HepG2 (cell line): Measurements from ENCODE around the gene KRTCAP2. TPM values are rescaled to one million over a fixed set of nuclear protein-coding genes. Genes with fewer than 3 reads are reported as not detected.
"Not testable (repeated sequence)": the region's sequence is repeated elsewhere in the genome, so short reads cannot be mapped to it uniquely, and the experiment has no call there.

Experiments
- ATAC-seq: fragments of 200-7000 bp; cut with Tn5 transposase; 3 replicates; pipeline ENCODE4 v1.9.1; 2020; ENCODE audit warnings: mild to moderate bottlenecking, moderate library complexity
- BruUV-seq: library from RNA; stranded (reverse); fragments of 400-500 nt; replicated peaks from 2 replicates; lab custom pipeline; 2021; lab: Mats Ljungman, UMichigan
- CTCF ChIA-PET: fragments of 300-600 bp; formaldehyde crosslinking; extraction: SDS; loops from one replicate; lab custom pipeline; 2021; ENCODE audit warnings: low total read pairs, inconsistent platforms, low intra/inter-chr PET ratio; lab: Yijun Ruan, JAX
- POLR2A ChIA-PET: fragments of 350-600 bp; sonication (Branson Sonifier 250); formaldehyde crosslinking; loops from one replicate; lab custom pipeline; 2020; ENCODE audit warnings: antibody characterized with exemption, inconsistent platforms; lab: Yijun Ruan, JAX
- DNase-seq: peaks from one replicate; pipeline ENCODE4 v3.0.0-alpha.2; 2015; ENCODE audit warnings: low spot score
- FAIRE-seq: peaks from 3 replicates; lab custom pipeline; 2011; peaks lifted over from hg19 to GRCh38; lab: Jason Lieb, UNC
- H2AFZ ChIP-seq: one replicate; pipeline ENCODE4 v1.6.1; 2011; ENCODE audit warnings: low read length, inconsistent platforms
- H3K27ac ChIP-seq: fragments of 300-600 bp; 3 replicates; pipeline ENCODE4 v1.8.0; 2011; ENCODE audit warnings: mixed run types, mild to moderate bottlenecking, mixed read lengths, low read length, inconsistent platforms; ENCODE audit not compliant: insufficient read depth; ENCODE audit errors: extremely low read length
- H3K27me3 ChIP-seq, 2 experiments: fragments of 200-600 bp in 1 of 2; 2 replicates in 1 of 2; 3 replicates in 1 of 2; pipeline versions ENCODE4 v1.6.0 to v1.8.0; 2011; ENCODE audit warnings: low read length in 2 of 2, mild to moderate bottlenecking in 2 of 2, moderate library complexity in 2 of 2, inconsistent platforms in 1 of 2; ENCODE audit not compliant: insufficient read depth in 2 of 2, control insufficient read depth in 1 of 2
- H3K36me3 ChIP-seq, 2 experiments: fragments of 200-600 bp in 1 of 2; replicated peaks in 1 of 2; 2 replicates in 1 of 2; 3 replicates in 1 of 2; pipeline versions ENCODE4 v1.5.1 to v1.8.0; 2011; ENCODE audit warnings: low read length in 2 of 2, inconsistent platforms in 1 of 2; ENCODE audit not compliant: insufficient read depth in 2 of 2, control insufficient read depth in 1 of 2
- H3K4me1 ChIP-seq: 2 replicates; pipeline ENCODE4 v1.5.1; 2012; ENCODE audit warnings: low read length, inconsistent platforms; ENCODE audit not compliant: insufficient read depth
- H3K4me2 ChIP-seq: 2 replicates; pipeline ENCODE4 v1.6.0; 2011; ENCODE audit warnings: low read depth, low read length, inconsistent platforms
- H3K4me3 ChIP-seq, 3 experiments: fragments of 200-600 bp in 1 of 3; sonication (generic), shearing (Covaris generic) in 1 of 3; replicated peaks in 1 of 3; 2 replicates each; pipeline ENCODE4 v1.5.1; 2011 to 2016; ENCODE audit warnings: low read length in 3 of 3, inconsistent platforms in 2 of 3, low read depth in 2 of 3, mild to moderate bottlenecking in 2 of 3, control low read depth in 1 of 3, mixed read lengths in 1 of 3; ENCODE audit not compliant: insufficient read depth in 1 of 3
- H3K79me2 ChIP-seq: one replicate; pipeline ENCODE4 v1.6.1; 2011; ENCODE audit warnings: low read length, inconsistent platforms; ENCODE audit not compliant: insufficient read depth
- H3K9ac ChIP-seq: 2 replicates; pipeline ENCODE4 v1.6.0; 2011; ENCODE audit warnings: mild to moderate bottlenecking, low read depth, low read length, inconsistent platforms; ENCODE audit not compliant: insufficient read depth
- H3K9me3 ChIP-seq: 2 replicates; pipeline ENCODE4 v1.5.1; 2012; ENCODE audit warnings: mild to moderate bottlenecking, low read length
- H4K20me1 ChIP-seq: 2 replicates; pipeline ENCODE4 v1.6.0; 2011; ENCODE audit warnings: inconsistent platforms, mild to moderate bottlenecking, low read length, moderate library complexity; ENCODE audit not compliant: insufficient read depth
- FOXP1 ChIP-seq, 2 experiments: fragments of 450-650 bp in 1 of 2; IDR thresholded peaks; 2 replicates each; pipeline ENCODE4 v1.6.1; 2017 to 2018; ENCODE audit warnings: antibody characterized with exemption in 1 of 2
- GTF2F1 ChIP-seq: fragments of 150-350 bp; IDR thresholded peaks from 2 replicates; pipeline ENCODE4 v1.6.1; 2014; ENCODE audit warnings: low read length
- HIVEP1 ChIP-seq: sonication (generic); formaldehyde crosslinking; IDR thresholded peaks from 2 replicates; pipeline ENCODE4 v1.4.0; 2020; ENCODE audit warnings: mild to moderate bottlenecking, missing genetic modification reagents
- SP2 ChIP-seq: sonication (generic); formaldehyde crosslinking; IDR thresholded peaks from 2 replicates; pipeline ENCODE4 v1.5.1; 2020; ENCODE audit warnings: mild to moderate bottlenecking, missing genetic modification reagents
- ZNF572 ChIP-seq: sonication (generic); formaldehyde crosslinking; IDR thresholded peaks from 2 replicates; pipeline ENCODE4 v1.5.1; 2020; ENCODE audit warnings: mild to moderate bottlenecking, missing genetic modification reagents
- WGBS: methylation state at CpG from one replicate; pipeline ENCODE4 v1.1.6; 2017; ENCODE audit warnings: low lambda C conversion rate; 5-methylcytosine and 5-hydroxymethylcytosine counted together
- in situ Hi-C: cut with HindIII; loops from 2 replicates; pipeline ENCODE4 v1.10.0; 2017; ENCODE audit warnings: low pct_unique_long_range_greater_than_20kb; ENCODE audit not compliant: extremely low pct_ligation_motif_present
- intact Hi-C: fragments of 100-400 bp; cut with micrococcal nuclease; formaldehyde crosslinking; loops from one replicate; pipeline ENCODE4 v1.10.0; 2022; ENCODE audit not compliant: unreplicated experiment
- polyA plus RNA-seq, 8 experiments: library from polyadenylated mRNA; depleted of rRNA in 3 of 8; stranded (reverse) in 7 of 8; unstranded in 1 of 8; fragments of >200 nt; fragmentation: Illumina TruSeq in 4 of 8; extraction: Trizol in 4 of 8; gene quantifications; 2 replicates each; pipeline versions ENCODE4 v1.2.1 to v1.2.3, GENCODE V29; 2011 to 2016; ENCODE audit warnings: low read depth in 4 of 8, missing spikeins in 1 of 8, mixed read lengths in 1 of 8; ENCODE audit not compliant: insufficient read depth in 1 of 8
- total RNA-seq, 5 experiments: library from RNA; depleted of rRNA; stranded (reverse); fragments of >200 nt; fragmentation: Illumina TruSeq; extraction: Trizol; gene quantifications; 2 replicates each; pipeline ENCODE4 v1.2.3, GENCODE V29; 2016; ENCODE audit warnings: low read depth in 1 of 5
- TF ChIP-seq, protein P1 (sequence below): fragments of 450-650 bp; IDR thresholded peaks from 2 replicates; pipeline ENCODE4 v1.6.1; 2016
- TF ChIP-seq, protein P2 (sequence below): sonication (generic); formaldehyde crosslinking; IDR thresholded peaks from 2 replicates; pipeline ENCODE4 v1.8.0; 2022; ENCODE audit warnings: mild to moderate bottlenecking, missing genetic modification reagents
- TF ChIP-seq, protein P3 (sequence below): sonication (generic); formaldehyde crosslinking; IDR thresholded peaks from 2 replicates; pipeline ENCODE4 v1.4.0; 2020; ENCODE audit warnings: mild to moderate bottlenecking, missing genetic modification reagents
- TF ChIP-seq, protein P4 (sequence below): sonication (generic); formaldehyde crosslinking; IDR thresholded peaks from 2 replicates; pipeline ENCODE4 v1.5.1; 2020; ENCODE audit warnings: mild to moderate bottlenecking, moderate library complexity, missing genetic modification reagents

Gene KRTCAP2
- total and polyA plus RNA-seq, 2 of the 13 experiments (the other 11 are each of a cell fraction or from before 2014, with no cell fraction given), result 77.3 to 79.4 TPM

DNA sequence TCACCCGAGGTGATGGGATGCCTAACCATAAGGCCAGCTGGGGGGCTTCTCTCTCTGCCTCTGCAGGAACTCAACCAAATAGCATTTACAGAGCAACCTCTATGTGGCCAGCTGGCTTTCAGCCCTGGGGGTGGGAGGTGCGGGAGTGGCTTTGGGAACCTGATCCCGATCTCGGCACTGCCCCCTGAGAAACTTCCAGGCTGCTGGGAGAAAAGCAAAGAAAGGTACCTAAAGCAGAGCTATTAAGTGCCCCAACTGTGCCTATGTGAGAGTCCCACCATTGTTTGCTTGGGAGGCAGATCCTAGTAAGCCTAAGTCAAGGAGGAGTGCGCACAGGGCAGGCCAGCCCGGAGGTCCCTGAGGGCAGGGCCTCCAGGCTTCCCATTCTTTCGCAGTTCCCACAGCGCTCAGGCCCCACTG, 7.0 kb downstream of the KRTCAP2 start:
- POLR2A ChIA-PET, result interaction anchor here (1.0 to 5.9 kb wide), 3 partner anchors 32 to 75 kb away, joined by 3 to 56 read pairs (median 6); partner anchors contain the start of gene EFNA1
- Histone ChIP-seq H3K27me3 (0 out of 5 replicates have a peak, but pooled peaks cover 0 to 8% of the 10 kb centered on the region in 2 experiments), H3K9ac (no peak overlapping the region), H3K4me3 (peak overlapping the region in 1 of 3 experiments; percentile 40; a peak in 2 of 6 replicates), H3K36me3 (peaks cover 0 to 12% of the 10 kb centered on the region in 2 experiments; a peak in 2 of 5 replicates), H3K4me1 (peaks cover 24% of the 10 kb centered on the region), H4K20me1 (no peaks in the 10 kb centered on the region), H3K27ac (no peak overlapping the region), H3K79me2 (no peaks in the 10 kb centered on the region), H2AFZ (no peak overlapping the region), H3K9me3 (no peaks in the 10 kb centered on the region)
- DNase-seq, result no peak
- no peak for FAIRE-seq
- intact Hi-C loops (loop anchor here (2.0 kb wide), 1 partner anchor 39 kb away; the partner anchor contains the start of gene EFNA1), in situ Hi-C loops (loop anchor here (5.0 kb wide), 1 partner anchor 74 kb away; no protein-coding TSS in a partner anchor)
- 50% methylated on average over 4 of the region's 8 CpGs for WGBS
- no peak for TF ChIP-seq SP2 (CRISPR knock-in tag)
- 0 out of 2 replicates have a peak, but pooled peaks have one; percentile 47 for TF ChIP-seq ZNF572 (CRISPR knock-in tag)
- TF ChIP-seq, protein P1, sequence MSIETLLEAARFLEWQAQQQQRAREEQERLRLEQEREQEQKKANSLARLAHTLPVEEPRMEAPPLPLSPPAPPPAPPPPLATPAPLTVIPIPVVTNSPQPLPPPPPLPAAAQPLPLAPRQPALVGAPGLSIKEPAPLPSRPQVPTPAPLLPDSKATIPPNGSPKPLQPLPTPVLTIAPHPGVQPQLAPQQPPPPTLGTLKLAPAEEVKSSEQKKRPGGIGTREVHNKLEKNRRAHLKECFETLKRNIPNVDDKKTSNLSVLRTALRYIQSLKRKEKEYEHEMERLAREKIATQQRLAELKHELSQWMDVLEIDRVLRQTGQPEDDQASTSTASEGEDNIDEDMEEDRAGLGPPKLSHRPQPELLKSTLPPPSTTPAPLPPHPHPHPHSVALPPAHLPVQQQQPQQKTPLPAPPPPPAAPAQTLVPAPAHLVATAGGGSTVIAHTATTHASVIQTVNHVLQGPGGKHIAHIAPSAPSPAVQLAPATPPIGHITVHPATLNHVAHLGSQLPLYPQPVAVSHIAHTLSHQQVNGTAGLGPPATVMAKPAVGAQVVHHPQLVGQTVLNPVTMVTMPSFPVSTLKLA, result no peak
- TF ChIP-seq, protein P2, sequence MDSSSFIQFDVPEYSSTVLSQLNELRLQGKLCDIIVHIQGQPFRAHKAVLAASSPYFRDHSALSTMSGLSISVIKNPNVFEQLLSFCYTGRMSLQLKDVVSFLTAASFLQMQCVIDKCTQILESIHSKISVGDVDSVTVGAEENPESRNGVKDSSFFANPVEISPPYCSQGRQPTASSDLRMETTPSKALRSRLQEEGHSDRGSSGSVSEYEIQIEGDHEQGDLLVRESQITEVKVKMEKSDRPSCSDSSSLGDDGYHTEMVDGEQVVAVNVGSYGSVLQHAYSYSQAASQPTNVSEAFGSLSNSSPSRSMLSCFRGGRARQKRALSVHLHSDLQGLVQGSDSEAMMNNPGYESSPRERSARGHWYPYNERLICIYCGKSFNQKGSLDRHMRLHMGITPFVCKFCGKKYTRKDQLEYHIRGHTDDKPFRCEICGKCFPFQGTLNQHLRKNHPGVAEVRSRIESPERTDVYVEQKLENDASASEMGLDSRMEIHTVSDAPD (CRISPR knock-in tag), result no peak
- TF ChIP-seq HIVEP1 (CRISPR knock-in tag), result no peak
- TF ChIP-seq FOXP1 (IDR thresholded peaks at IDR 0.05), result no peak
- no peak for TF ChIP-seq FOXP1 (CRISPR knock-in tag; IDR thresholded peaks at IDR 0.05)
- TF ChIP-seq, protein P3, sequence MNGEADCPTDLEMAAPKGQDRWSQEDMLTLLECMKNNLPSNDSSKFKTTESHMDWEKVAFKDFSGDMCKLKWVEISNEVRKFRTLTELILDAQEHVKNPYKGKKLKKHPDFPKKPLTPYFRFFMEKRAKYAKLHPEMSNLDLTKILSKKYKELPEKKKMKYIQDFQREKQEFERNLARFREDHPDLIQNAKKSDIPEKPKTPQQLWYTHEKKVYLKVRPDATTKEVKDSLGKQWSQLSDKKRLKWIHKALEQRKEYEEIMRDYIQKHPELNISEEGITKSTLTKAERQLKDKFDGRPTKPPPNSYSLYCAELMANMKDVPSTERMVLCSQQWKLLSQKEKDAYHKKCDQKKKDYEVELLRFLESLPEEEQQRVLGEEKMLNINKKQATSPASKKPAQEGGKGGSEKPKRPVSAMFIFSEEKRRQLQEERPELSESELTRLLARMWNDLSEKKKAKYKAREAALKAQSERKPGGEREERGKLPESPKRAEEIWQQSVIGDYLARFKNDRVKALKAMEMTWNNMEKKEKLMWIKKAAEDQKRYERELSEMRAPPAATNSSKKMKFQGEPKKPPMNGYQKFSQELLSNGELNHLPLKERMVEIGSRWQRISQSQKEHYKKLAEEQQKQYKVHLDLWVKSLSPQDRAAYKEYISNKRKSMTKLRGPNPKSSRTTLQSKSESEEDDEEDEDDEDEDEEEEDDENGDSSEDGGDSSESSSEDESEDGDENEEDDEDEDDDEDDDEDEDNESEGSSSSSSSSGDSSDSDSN, result no peak
- no peak for TF ChIP-seq GTF2F1
- TF ChIP-seq, protein P4, sequence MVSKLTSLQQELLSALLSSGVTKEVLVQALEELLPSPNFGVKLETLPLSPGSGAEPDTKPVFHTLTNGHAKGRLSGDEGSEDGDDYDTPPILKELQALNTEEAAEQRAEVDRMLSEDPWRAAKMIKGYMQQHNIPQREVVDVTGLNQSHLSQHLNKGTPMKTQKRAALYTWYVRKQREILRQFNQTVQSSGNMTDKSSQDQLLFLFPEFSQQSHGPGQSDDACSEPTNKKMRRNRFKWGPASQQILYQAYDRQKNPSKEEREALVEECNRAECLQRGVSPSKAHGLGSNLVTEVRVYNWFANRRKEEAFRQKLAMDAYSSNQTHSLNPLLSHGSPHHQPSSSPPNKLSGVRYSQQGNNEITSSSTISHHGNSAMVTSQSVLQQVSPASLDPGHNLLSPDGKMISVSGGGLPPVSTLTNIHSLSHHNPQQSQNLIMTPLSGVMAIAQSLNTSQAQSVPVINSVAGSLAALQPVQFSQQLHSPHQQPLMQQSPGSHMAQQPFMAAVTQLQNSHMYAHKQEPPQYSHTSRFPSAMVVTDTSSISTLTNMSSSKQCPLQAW (CRISPR knock-in tag), result 0 out of 2 replicates have a peak, but pooled peaks have one; percentile 22
- TF ChIP-seq, all 625 proteins: peak for 2
- CTCF ChIA-PET, result interaction anchor here (5.3 kb wide), 1 partner anchor 73 kb away, joined by 165 read pairs; no protein-coding TSS in a partner anchor
- BruUV-seq, result no TSS peak
- no peak for ATAC-seq
- H3K4me2 ChIP-seq, result peak overlapping the region; percentile 57

DNA sequence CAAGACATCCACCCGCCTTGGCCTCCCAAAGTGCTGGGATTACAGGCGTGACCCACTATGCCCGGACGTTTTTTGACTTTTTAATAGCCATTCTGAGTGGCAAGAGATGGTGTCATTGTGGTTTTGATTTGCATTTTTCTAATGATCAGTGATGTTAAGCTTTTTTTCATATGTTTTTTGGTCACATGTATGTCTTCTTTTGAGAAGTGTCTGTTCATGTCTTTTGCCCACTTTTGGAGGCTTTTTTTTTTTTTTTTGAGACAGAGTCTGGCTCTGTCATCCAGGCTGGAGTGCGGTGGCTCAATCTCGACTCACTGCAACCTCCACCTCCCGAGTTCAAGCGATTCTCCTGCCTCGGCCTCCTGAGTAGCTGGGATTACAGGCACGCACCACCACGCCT, 8.5 kb downstream of the KRTCAP2 start:
- H3K9me3 ChIP-seq, H3K36me3 ChIP-seq, DNase-seq, H3K79me2 ChIP-seq, H3K9ac ChIP-seq, H2AFZ ChIP-seq, H4K20me1 ChIP-seq, FAIRE-seq, H3K27me3 ChIP-seq, H3K4me2 ChIP-seq, H3K27ac ChIP-seq, POLR2A ChIA-PET, ATAC-seq, intact Hi-C loops, H3K4me3 ChIP-seq, BruUV-seq: not testable (repeated sequence)
- CTCF ChIA-PET, result interaction anchor here (5.3 kb wide), 1 partner anchor 72 kb away, joined by 165 read pairs; no protein-coding TSS in a partner anchor
- WGBS, result 57% methylated on average over 11 of the region's 11 CpGs
- H3K4me1 ChIP-seq, result peaks cover 31% of the 10 kb centered on the region
- in situ Hi-C loops, result loop anchor here (5.0 kb wide), 1 partner anchor 72 kb away; no protein-coding TSS in a partner anchor
